ENCODE measurements around the gene CFAP299. TPM values are rescaled to one million over a fixed set of nuclear protein-coding genes. Genes with fewer than 3 reads are reported as not detected.

CFAP299 gene
- total and polyA plus RNA-seq, 2 of the 13 experiments (the other 11 are each of a cell fraction or from before 2014, with no cell fraction given): not detected

- in situ Hi-C loops (cut with HindIII; ENCODE audit: extremely low pct_ligation_motif_present, low pct_unique_long_range_greater_than_20kb): no loop called here
- Histone ChIP-seq H3K36me3 (replicated peaks in 1 of 2; ENCODE audit: control insufficient read depth in 1 of 2, insufficient read depth in 2 of 2, low read length in 2 of 2) (no peaks in the 10 kb centered on the region), H4K20me1 (ENCODE audit: insufficient read depth, low read length) (no peaks in the 10 kb centered on the region), H3K4me3 (replicated peaks in 1 of 3; ENCODE audit: insufficient read depth in 1 of 3, low read depth in 2 of 3, low read length in 3 of 3) (no peak overlapping the region), H3K27me3 (ENCODE audit: control insufficient read depth in 1 of 2, insufficient read depth in 2 of 2, low read length in 2 of 2) (no peaks in the 10 kb centered on the region), H3K9ac (ENCODE audit: insufficient read depth, low read depth, low read length) (no peak overlapping the region), H3K79me2 (ENCODE audit: insufficient read depth, low read length) (no peaks in the 10 kb centered on the region), H3K27ac (ENCODE audit: extremely low read length, insufficient read depth, low read length) (no peak overlapping the region), H3K4me2 (ENCODE audit: low read depth, low read length) (no peak overlapping the region), H3K4me1 (ENCODE audit: insufficient read depth, low read length) (no peaks in the 10 kb centered on the region), H3K9me3 (ENCODE audit: low read length) (peaks cover 17% of the 10 kb centered on the region; the same call in 1 of the 2 replicates), H2AFZ (ENCODE audit: low read length) (no peak overlapping the region)
- ChIA-PET POLR2A (no interaction called here), CTCF (ENCODE audit: low intra/inter-chr PET ratio, low total read pairs) (no interaction called here)
- intact Hi-C loops (cut with micrococcal nuclease; ENCODE audit: unreplicated experiment): no loop called here
- no TSS peak for BruUV-seq (replicated peaks)
- no peak for ATAC-seq
- WGBS (ENCODE audit: low lambda C conversion rate): 43% methylated on average over 1 of the region's 1 CpG
- no peak for DNase-seq (ENCODE audit: low spot score)
- no peak for TF ChIP-seq SATB2 (CRISPR knock-in tag; IDR thresholded peaks at IDR 0.05)
- TF ChIP-seq ZNF501 (CRISPR knock-in tag; IDR thresholded peaks at IDR 0.05): no peak
- no peak for TF ChIP-seq ZNF275 (CRISPR knock-in tag; IDR thresholded peaks at IDR 0.05; ENCODE audit: borderline replicate concordance)
- no peak for TF ChIP-seq KMT2B (CRISPR knock-in tag; IDR thresholded peaks at IDR 0.05)
- no peak for TF ChIP-seq ISX (CRISPR knock-in tag; conservative IDR thresholded peaks at IDR 0.05)
- no peak for TF ChIP-seq ZSCAN29 (CRISPR knock-in tag; conservative IDR thresholded peaks at IDR 0.05)
- TF ChIP-seq XBP1 (CRISPR knock-in tag; IDR thresholded peaks at IDR 0.05): no peak
- FAIRE-seq: no peak
These were observed 574.4 kb downstream of the CFAP299 start for GRCh38 chr4:80909938-80910337.

DNA sequence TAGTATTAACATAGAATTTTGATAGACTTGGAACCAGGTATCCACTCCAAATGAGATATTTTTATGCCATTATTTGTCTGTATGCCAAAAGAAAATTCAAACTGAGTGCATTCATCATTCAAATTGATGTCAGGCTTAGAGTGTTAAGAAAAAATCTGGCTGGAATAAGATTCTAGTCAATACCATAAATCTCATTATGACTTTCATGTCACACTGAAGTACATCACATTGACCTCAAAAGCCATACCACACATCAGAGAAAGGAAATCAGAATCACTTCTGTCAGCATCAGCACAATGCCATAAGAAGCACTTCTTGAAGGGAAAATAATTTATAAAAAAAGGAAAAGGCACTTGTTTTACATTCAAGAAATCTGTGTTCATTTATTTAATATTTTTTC lies 575.9 kb downstream of the CFAP299 start:
- no peak for FAIRE-seq
- ChIA-PET POLR2A (no interaction called here), CTCF (ENCODE audit: low intra/inter-chr PET ratio, low total read pairs) (no interaction called here)
- Histone ChIP-seq H4K20me1 (ENCODE audit: insufficient read depth, low read length) (no peaks in the 10 kb centered on the region), H3K79me2 (ENCODE audit: insufficient read depth, low read length) (no peaks in the 10 kb centered on the region), H2AFZ (ENCODE audit: low read length) (no peak overlapping the region), H3K9me3 (ENCODE audit: low read length) (peaks cover 6% of the 10 kb centered on the region; the same call in 1 of the 2 replicates), H3K4me2 (ENCODE audit: low read depth, low read length) (no peak overlapping the region), H3K27me3 (ENCODE audit: control insufficient read depth in 1 of 2, insufficient read depth in 2 of 2, low read length in 2 of 2) (no peaks in the 10 kb centered on the region), H3K9ac (ENCODE audit: insufficient read depth, low read depth, low read length) (no peak overlapping the region), H3K4me3 (replicated peaks in 1 of 3; ENCODE audit: insufficient read depth in 1 of 3, low read depth in 2 of 3, low read length in 3 of 3) (no peak overlapping the region), H3K27ac (ENCODE audit: extremely low read length, insufficient read depth, low read length) (no peak overlapping the region), H3K36me3 (replicated peaks in 1 of 2; ENCODE audit: control insufficient read depth in 1 of 2, insufficient read depth in 2 of 2, low read length in 2 of 2) (no peaks in the 10 kb centered on the region), H3K4me1 (ENCODE audit: insufficient read depth, low read length) (no peaks in the 10 kb centered on the region)
- intact Hi-C loops (cut with micrococcal nuclease; ENCODE audit: unreplicated experiment): no loop called here
- no peak for ATAC-seq
- in situ Hi-C loops (cut with HindIII; ENCODE audit: extremely low pct_ligation_motif_present, low pct_unique_long_range_greater_than_20kb): no loop called here
- no peak for DNase-seq (ENCODE audit: low spot score)
- BruUV-seq (replicated peaks): no TSS peak
- TF ChIP-seq AHDC1 (CRISPR knock-in tag; IDR thresholded peaks at IDR 0.05; ENCODE audit: borderline replicate concordance) (no peak), ZNF883 (CRISPR knock-in tag; IDR thresholded peaks at IDR 0.05; ENCODE audit: not compliant biosample characterization) (no peak), CC2D1A (CRISPR knock-in tag; IDR thresholded peaks at IDR 0.05) (no peak), ZFP82 (CRISPR knock-in tag; IDR thresholded peaks at IDR 0.05; ENCODE audit: borderline replicate concordance) (no peak)
- TF ChIP-seq, protein P1, sequence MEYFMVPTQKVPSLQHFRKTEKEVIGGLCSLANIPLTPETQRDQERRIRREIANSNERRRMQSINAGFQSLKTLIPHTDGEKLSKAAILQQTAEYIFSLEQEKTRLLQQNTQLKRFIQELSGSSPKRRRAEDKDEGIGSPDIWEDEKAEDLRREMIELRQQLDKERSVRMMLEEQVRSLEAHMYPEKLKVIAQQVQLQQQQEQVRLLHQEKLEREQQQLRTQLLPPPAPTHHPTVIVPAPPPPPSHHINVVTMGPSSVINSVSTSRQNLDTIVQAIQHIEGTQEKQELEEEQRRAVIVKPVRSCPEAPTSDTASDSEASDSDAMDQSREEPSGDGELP (IDR thresholded peaks at IDR 0.05; ENCODE audit: borderline replicate concordance, low read depth): no peak

Measured in HepG2 (cell line).